ENCODE data around the gene GET4.
"Not testable (repeated sequence)": the region's sequence is repeated elsewhere in the genome, so short reads cannot be mapped to it uniquely, and the experiment has no call there.

Gene GET4

DNA sequence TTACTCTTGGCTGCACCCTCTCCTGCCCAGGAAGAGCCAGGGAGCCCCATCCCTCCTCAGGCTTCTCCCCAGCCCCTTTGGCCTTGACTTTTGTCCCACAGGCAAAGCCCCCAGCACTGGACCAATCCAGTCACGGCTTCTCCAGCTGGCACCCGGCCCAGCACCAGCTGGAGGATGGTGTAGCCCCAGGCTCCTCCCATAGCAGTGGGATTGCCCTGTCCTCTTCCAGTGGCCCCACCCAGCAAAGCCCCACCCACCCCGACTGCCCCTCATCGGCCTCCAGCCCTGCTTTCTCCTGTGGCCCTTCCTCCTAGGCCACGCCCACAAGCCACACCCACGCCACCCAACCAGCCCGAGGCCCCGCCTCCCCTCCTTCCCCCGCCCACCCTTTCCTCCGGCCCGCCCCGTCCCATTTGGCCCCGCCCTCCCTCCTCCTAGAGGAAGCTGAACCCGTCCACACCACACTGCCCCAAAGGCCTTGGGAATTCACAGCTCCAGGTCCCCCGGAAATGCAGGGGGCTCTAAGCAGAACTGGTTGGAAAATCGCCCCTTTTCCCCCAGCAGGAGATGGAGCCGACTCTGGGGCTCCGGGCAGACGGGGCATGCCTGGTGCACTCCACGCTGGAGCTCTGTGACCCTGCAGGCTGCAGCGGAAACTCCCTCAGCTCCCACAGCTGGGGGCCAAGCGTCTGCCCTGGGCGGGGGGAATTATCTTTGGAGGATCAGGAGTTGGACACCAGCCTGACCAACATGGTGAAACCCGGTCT is 25.2 kb downstream of the GET4 start:
- DNase-seq: peak; percentile 81

DNA sequence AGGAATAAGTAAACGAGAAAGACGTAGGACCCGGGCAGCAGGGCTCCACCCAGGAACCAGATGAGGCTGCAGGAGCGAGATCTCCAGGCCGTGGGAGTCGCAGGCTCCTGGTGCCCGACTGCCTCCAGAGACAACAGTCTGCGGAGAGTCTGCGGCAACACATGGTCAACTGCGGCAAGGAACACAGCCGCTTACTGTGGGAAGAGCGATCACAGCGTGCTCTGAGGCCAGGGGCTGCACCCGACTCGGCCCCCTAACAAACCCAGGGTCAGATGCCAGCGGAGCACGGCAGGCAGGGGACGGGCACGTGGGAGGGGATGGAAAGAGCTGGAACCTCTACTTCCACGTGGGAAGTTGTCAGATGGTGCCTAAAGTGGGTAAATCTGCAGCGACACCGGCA is 26.6 kb downstream of the GET4 start:
- no peak for DNase-seq

DNA sequence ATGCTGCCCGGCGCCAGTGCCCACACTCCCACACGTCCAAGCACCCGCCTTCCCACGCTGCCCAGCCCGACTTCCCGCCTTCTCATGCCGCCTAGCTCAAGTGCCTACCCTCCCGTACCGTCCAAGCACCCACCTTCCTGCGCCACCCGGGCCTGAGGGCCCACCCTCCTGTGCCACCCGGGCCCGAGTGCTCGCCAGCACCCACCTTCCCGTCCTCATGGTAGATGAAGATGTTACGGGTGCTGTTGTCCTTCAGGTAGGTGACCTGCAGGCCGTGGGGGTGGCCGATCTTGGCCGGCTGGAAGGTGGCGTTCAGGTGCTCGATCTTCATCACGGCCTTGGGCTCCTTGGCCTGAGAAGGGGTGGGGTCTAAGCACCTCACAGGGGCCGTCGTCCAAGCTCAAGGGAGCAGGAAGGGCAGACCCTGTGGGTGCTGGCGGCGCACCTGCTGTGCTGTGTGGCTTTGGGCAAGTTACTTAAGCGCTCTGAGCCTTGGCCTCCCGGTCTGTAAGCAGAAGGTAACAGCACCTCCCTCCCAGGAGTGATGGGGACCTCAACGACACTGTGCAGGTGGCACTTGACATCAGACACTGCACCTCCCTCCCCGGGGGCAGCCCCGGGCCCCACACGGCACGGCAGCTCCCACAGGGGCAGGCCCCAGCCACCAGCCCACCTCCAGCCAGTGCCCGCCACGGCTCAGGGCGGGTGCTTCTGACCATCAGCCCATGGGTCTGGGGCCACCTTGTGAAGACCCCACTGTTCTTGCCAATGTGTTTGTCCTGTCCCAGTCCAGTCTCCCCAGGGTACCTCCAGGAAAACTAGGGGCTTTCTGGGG is 27.8 kb downstream of the GET4 start:
- DNase-seq: no peak

DNA sequence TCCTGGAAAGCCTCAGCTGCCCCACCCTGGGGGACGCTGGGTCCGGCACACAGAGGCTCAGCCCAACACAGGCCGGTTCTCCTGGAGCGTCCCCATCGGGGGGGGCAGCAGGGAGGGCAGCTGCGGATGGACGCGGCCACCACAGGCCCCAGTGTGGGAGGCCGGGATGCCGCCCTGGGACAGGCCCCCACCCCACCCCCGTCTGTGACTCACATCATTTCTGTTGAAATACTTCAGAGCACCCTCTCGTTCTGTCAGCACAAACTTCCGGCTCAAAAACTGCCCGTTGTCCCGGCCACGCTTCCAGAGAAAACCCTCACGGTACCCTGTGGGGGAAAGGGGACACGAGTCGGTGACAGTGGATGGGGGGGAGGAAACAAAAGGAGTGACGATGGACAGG is 28.5 kb downstream of the GET4 start:
- no peak for DNase-seq

DNA sequence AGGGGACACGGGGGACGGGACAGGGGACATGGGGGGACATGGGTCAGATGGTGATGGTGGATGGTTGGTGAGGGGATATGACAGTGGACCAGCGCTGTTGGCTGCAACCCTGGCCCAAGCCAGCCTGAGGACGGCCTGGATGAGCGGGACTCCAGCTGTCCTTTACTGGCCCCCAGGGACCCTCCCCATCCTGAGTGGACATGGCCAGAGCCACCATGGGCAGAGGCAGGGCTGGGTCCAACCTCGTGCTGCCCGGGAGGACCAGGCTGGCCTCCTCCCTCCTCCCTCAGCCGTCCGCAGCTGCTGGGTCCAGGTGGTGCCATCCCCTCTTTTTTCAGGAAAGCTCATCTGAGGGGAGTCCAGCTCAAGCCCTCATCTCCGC is 30.4 kb downstream of the GET4 start:
- no peak for DNase-seq

DNA sequence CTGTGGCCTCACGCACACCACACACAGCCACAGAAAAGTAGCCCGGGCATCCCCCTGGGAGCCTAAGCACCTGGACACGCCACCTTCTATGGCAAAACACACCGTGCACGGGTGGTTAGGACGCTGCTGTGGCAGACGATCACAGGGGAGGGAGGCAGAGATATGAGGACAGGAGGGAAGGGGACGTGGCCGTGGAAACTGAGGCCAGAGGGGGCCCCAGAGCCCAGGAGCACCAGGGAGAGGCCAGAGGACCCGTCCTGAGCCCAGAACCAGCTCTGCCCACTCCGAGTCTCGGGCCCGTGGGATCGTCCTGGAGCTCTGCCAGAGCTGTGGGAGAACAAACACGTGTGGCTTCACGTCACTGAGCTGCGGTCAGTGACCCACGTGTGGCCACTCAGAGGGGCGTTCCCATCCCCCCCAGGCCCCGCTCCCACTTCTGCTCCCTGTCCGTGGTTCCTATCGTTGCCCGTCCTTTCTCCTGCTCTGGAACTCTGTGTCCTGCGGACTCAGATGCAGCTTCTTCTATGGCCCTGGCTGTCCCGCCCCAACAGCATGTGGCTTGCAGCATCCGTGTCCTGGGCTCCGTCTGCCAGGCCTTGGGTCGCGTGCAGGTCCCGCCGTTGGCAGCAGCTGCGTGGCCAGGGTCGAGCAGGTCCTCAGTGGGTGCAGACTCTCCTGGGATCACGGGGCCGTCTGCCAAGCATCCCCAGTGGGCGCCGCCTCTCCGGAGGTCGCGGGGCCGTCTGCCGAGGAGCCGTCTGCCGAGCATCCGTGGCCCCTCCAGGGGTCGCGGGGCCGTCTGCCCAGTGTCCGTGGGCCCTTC is 31.0 kb downstream of the GET4 start:
- no peak for DNase-seq

DNA sequence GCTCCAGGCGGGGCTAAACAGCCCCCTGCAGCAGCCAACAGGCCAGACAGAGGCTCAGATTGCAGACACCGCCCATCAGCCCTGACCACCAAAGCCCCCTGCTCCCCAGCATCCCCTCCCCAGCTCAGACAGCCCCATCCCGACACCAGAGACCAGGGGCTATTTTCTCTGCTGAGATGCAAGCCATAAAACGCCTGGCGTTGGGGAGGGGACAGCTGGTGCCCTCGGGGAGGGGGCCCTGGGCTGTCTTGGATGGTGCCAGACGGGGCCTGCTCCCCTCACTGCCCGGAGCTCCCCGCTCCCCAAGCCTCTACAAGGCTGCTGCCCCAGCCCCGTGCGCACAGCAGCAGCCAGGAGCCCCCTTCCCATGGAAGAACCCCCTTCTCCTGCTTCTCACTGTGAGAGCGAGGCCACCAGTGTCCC is 31.8 kb downstream of the GET4 start:
- DNase-seq: no peak

DNA sequence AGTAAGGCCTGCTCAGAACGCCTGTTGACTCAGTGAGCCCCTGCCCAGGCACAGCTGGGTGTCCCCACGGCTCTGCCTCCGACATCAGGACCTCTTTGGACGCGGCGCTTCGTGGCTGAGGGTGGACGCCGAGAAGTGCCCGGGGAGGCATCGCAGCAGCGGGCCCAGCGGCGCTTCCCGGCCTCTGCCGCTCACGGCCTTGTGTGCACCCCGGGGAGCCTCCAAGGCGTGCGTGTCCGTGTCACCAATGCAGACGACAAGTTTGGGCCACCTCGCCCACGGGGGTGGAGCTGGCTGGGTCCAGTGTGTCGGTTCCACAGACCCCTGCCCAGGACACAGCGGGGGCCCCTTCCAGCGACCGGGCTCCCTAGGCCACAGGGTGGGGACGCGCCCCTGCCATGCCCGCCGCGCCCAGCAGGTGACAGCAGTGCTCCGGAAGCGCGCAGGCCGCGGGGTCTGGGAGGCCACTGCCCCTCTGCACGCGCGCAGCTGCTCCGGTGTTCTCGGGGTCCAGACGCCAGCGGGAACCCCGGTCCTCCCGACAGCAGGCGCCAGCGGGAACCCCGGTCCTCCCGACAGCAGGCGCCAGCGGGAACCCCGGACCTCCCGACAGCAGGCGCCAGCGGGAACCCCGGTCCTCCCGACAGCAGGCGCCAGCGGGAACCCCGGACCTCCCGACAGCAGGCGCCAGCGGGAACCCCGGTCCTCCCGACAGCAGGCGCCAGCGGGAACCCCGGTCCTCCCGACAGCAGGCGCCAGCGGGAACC is 32.4 kb downstream of the GET4 start:
- not testable (repeated sequence) for DNase-seq

DNA sequence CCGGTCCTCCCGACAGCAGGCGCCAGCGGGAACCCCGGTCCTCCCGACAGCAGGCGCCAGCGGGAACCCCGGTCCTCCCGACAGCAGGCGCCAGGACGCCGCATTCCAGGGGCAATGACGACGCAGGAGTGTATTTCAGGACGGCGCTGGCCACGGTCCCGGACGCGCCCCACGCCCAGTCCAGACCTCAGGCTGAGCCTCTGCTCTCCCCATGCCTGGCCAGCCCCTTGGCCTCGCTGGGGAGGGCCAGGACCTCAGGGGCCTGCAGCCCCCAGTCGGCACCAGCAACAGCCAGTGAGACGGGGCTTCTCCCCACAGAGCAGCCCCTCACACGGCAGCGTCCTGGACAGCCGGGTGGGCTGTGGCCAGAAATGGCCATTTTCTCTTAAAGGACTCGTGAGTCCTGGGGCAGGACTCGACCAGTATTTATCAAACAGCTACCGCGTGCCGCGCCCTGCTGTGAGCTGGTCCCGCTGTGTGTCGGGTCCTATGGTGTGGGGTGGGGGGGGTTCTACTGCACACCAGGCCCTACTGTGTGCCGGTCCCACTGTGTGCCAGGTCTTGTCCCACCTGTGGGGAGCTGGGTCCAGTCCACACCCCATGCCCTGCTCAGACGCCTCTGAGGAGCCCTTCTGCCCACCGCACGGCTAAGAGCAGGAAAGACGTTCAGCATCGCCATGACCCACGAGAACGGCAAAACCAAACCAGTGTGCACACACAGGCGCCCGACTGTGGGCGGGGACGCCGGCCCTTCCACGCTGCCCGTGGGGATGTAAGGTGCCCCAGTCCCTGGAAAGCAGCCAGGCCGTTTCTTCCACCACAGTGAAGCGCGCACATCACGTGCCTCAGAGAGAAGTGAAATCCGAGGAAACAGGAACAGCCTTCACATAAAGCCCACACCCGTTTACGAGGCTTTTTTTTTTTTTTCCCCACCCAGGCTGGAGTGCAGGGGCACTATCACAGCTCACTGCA is 33.3 kb downstream of the GET4 start:
- DNase-seq: no peak

DNA sequence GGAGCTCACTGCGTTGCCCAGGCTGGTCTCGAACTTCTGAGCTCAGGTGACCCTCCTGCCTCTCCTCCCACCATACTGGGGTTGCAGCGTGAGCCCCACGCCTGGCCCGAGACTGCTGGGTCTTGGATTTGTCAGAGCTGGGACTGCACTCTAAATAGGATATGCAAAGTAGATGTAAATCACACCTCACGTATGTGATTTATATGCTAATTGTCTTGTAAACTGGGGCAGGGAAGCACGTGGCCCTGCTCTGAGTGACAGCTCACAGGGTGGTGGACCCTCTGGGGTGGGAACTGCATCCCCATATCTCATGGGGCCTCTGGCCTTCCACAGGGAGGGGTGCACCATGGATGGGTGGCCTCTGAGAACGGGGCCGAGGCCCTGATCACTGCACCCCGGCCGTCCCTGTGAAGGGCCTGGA is 34.1 kb downstream of the GET4 start:
- DNase-seq: no peak

DNA sequence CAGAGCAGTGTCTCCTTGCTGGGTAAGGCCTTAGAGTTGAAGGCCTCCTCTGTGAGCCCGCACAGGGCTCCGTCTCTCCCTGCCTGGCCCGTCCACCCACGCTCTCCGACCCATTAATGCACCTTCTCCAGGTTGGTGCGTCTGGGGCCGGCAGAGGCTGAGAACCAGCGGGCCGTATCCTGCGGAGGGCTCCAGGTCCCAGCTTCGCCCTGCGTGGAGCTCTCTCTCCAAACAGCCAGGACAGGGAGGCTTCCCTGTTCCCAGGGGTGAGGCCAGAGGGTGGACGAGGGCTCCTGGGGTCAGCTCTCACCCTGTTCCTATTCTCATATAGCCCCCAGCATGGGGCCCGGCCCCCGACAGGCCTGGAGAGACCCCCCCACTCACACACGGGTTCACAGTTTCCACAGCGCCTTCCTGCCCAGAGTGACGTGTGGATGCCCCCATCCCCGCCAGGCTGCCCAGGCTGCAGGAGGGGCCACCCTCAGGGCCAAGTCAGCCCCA is 34.6 kb downstream of the GET4 start:
- no peak for DNase-seq

DNA sequence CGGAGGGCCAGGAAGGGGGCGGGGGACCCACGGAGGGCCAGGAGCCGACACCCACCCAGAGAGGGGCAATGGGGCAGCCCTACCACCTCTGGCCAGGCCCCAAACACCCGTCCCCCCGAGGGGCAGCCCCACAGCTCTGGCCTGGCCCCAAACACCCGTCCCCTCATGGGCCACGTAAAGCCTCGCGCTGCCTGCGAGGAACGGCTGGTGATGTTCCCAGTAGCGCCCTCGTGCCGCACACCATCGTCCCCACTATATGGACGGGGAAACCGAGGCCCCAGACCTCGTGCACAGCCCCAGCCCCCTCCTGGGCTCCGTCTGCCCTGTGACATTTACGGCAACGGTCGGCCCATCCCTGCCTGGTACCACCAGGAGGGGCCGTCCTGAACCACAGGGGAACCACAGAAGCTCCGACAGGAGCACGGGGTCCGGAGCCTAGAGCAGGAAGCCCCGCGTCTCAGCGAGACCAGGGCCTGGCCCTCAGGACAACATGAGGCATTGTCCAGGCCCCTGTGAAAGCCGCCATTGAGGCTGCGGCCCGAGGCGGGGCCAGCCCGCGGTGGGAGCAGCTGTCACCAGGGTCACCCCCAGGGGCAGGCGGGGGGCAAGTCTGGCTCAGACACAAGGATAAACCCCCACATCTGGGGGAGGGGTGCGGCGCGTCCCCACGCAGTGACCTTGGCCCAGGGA is 35.6 kb downstream of the GET4 start:
- DNase-seq: no peak

DNA sequence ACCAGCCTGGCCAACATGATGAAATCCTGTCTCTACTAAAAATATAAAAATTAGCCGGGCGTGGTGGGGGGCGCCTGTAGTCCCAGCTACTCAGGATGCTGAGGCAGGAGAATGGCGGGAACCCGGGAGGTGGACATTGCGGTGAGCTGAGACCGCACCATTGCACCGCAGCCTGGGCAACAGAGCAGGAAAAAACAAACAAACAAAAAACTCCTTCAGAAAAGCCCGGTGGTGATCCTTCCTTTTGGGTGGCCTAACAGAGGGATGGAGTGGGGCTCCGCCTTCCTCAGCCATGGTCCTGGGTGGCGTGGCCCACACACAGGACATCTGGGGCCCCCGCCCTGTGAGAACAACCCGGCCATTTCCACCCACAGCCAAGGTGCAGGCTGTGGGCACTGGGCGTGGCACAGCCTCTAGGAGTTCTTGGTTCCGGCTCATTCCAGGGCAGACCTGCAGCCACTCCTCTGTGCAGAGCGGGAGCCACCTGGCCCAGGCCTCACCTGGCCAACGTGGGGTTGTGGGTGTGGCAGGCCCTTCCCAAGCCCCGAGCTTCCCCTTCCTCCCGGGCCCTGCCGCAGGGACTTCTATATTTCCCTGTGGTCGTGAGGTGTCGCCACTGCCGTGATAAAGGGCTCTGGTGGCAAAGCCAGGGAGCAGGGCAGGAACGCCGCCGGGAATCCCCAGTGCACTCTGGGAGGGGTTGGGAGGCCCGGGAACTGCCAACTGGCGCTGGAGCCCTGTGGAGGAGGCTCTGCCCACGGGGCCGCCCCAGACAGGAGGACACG is 37.6 kb downstream of the GET4 start:
- no peak for DNase-seq

DNA sequence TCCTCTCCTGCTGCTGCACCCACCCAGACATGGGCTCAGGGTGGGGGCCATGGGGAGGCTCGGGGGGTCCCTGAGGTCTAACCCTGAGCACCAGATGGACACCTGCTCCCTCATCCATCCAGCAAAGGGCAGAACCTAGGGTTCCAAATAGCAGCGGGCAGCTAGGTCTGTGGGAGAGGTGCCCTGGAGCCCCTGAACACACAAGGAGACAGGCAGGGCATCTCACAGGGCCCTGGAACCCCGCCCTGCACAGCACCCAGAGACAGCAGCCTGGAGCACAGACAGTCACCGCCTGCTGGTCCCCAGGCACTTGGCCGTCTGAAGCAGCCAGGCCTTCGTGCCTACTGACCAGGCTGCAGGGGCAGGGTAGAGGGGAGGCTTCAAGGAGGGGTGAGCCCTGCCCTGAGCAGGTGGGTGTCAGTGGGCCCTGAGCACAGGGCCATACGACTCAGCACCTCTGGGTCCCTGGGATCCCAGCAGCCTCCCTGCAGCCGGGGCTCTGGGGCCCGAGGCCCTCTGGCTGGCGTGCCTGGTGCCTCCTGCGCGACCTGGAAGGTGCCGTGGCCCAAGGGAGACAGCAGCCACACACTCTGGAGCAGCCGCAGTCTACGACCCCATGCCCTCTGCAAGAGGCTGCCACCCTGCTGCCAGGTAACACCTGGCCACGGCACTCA is 38.3 kb downstream of the GET4 start:
- no peak for DNase-seq

DNA sequence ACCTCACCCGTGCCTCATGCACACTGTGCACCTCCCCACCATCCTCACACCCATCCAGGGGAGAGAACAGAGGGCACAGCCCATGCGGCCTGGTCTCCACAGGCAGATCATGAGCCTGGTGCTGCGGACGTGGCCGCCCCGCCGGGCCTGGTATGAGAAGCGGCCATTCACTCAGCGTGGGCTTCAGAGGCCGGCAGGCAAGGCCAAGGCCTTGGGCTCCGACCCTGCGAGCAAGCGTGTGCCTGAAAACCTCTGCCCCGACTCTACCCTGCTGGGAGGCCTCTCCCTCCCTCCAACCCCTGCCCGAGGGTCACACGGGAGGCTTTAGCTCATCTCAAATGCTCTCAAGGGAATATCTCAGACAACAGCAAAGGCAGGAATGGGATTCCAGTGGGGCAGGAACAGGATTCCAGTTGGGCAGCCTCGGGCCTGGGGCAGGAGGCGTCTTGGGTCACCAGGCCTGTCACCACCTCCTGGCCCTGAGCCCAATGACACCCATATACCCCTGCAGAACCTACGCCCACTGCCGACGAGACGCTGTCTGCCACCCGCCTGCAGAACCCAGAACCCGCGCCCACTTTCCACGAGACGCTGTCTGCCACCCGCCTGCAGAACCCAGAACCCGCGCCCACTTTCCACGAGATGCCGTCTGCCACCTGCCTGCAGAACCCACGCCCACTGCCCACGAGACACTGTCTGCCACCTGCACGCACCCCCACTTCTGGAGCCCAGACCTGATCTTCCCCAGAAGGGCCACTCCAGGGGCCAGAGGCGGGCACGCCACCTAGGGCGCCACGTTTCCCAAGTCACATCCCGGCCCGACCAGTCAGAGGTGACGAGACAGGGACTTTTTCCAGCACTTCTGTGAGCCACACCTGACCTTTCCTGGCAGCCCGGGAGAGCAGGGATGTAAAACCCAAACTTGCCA is 39.2 kb downstream of the GET4 start:
- no peak for DNase-seq

DNA sequence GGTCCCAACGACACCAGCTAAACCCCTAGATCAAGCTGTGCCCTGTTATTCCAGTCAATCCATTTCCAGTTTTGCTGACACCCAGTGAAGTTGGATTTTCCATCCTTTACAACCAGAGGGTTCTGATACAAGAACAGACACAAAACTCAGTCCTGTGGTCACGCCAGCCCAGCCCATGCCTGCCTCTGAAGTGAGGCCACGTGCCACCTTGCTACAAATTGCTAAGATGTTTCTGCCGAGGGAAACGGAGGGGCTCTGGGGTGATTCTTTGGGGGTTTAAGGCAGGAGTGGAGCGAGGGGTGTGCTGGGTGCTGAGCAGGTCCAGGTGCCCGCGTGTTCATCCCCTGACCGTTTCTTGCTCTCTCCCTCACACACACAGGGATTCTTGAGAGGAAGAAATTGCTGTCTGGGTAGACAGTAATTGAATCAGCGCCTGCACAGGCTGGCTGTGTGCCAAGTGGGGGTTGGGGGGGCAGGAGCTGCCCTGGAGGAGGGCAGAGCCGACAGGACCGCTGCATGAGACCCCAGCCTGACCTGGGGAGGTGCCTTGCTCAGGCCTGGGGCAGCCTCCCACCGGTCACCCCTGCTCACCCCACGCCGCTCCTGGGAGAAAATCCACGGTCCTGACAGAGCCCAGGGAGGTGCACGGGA is 40.1 kb downstream of the GET4 start:
- peak; percentile 15 for DNase-seq

Measured in NCI-H1436 (cell line).